LNCAP (cell line): Measurements from ENCODE around the gene MBP.

ENCODE experiments used
- CTCF ChIP-seq: fragments of 450-650 bp; IDR thresholded peaks from 2 replicates; pipeline ENCODE4 v1.5.1; 2017; ENCODE audit warnings: mild to moderate bottlenecking

Gene MBP

GRCh38 chr18:77123320-77124231 lies 9.0 kb downstream of the MBP start:
- TF ChIP-seq CTCF: no peak

- no peak for TF ChIP-seq CTCF
These were observed 11.1 kb downstream of the MBP start for GRCh38 chr18:77121523-77121922.

GRCh38 chr18:77119851-77120491 lies 12.6 kb downstream of the MBP start:
- TF ChIP-seq CTCF: no peak

GRCh38 chr18:77119101-77119850 lies 13.3 kb downstream of the MBP start:
- TF ChIP-seq CTCF: no peak

GRCh38 chr18:77118256-77119090 lies 14.1 kb downstream of the MBP start:
- TF ChIP-seq CTCF: no peak

- TF ChIP-seq CTCF: no peak
These were observed 16.1 kb downstream of the MBP start for GRCh38 chr18:77116201-77117080.
